PC-3 (cell line): ENCODE results near the gene ACOX1. TPM values are rescaled to one million over a fixed set of nuclear protein-coding genes. Genes with fewer than 3 reads are reported as not detected.

ENCODE experiments used
- ATAC-seq: fragments of 200-7000 bp; cut with Tn5 transposase; 2 replicates; pipeline ENCODE4 v1.9.1; 2020; ENCODE audit warnings: mild to moderate bottlenecking, moderate library complexity
- BruUV-seq: library from RNA; stranded (reverse); fragments of 400-500 nt; replicated peaks from 2 replicates; lab custom pipeline; 2021; lab: Mats Ljungman, UMichigan
- CTCF ChIA-PET: fragments of 300-600 bp; sonication (Branson Sonifier 250); formaldehyde crosslinking; loops from one replicate; lab custom pipeline; 2022; ENCODE audit warnings: antibody characterized with exemption; lab: Charles Lee
- POLR2A ChIA-PET: fragments of 300-600 bp; sonication (Branson Sonifier 250); formaldehyde crosslinking; loops from one replicate; lab custom pipeline; 2022; ENCODE audit warnings: antibody characterized with exemption; ENCODE audit not compliant: unreplicated experiment; lab: Charles Lee
- DNase-seq: peaks from one replicate; pipeline ENCODE4 v3.0.0-alpha.2; 2015
- H2AFZ ChIP-seq: fragments of 300-600 bp; sonication (generic); 2 replicates; pipeline ENCODE4 v1.6.0; 2016; ENCODE audit warnings: antibody characterized with exemption, low read length
- H3F3A ChIP-seq: fragments of 300-600 bp; sonication (generic); one replicate; pipeline ENCODE4 v1.6.0; 2017; ENCODE audit warnings: antibody characterized with exemption, low read length, control low read depth, mild to moderate bottlenecking; ENCODE audit not compliant: unreplicated experiment
- H3K27ac ChIP-seq: fragments of 300-600 bp; sonication (generic); 2 replicates; pipeline ENCODE4 v1.5.1; 2016; ENCODE audit warnings: mild to moderate bottlenecking, low read length
- H3K27me3 ChIP-seq: fragments of 300-600 bp; sonication (generic); 2 replicates; pipeline ENCODE4 v1.6.1; 2016; ENCODE audit warnings: low read length, mixed read lengths
- H3K36me3 ChIP-seq: fragments of 300-600 bp; sonication (generic); 2 replicates; pipeline ENCODE4 v1.6.1; 2016; ENCODE audit warnings: low read depth, mixed run types, low read length, mixed read lengths
- H3K4me1 ChIP-seq: fragments of 300-600 bp; sonication (generic); 2 replicates; pipeline ENCODE4 v1.5.1; 2016; ENCODE audit warnings: low read length; ENCODE audit not compliant: insufficient read depth
- H3K4me2 ChIP-seq: fragments of 300-600 bp; sonication (generic); 2 replicates; pipeline ENCODE4 v1.6.0; 2016; ENCODE audit warnings: low read length
- H3K4me3 ChIP-seq: fragments of 300-600 bp; sonication (generic); 2 replicates; pipeline ENCODE4 v1.5.1; 2016; ENCODE audit warnings: mild to moderate bottlenecking, low read length, mixed read lengths
- H3K79me2 ChIP-seq: fragments of 300-600 bp; sonication (generic); 2 replicates; pipeline ENCODE4 v1.6.1; 2017; ENCODE audit warnings: low read length, mixed read lengths
- H3K9ac ChIP-seq: fragments of 300-600 bp; sonication (generic); 2 replicates; pipeline ENCODE4 v1.6.0; 2016; ENCODE audit warnings: mild to moderate bottlenecking, low read length
- H3K9me2 ChIP-seq: fragments of 300-600 bp; sonication (generic); replicated peaks from 2 replicates; pipeline ENCODE4 v1.6.1; 2016; ENCODE audit warnings: mixed run types, low read length, mixed read lengths
- H3K9me3 ChIP-seq: fragments of 300-600 bp; sonication (generic); 2 replicates; pipeline ENCODE4 v1.6.1; 2016; ENCODE audit warnings: low read length, mixed read lengths
- H4K20me1 ChIP-seq: fragments of 300-600 bp; sonication (generic); 2 replicates; pipeline ENCODE4 v1.6.1; 2016; ENCODE audit warnings: low read length, mixed read lengths
- EZH2 ChIP-seq: fragments of 300-600 bp; sonication (generic); IDR thresholded peaks from one replicate; pipeline ENCODE4 v1.6.1; 2017; ENCODE audit warnings: antibody characterized with exemption, mild to moderate bottlenecking, low read length; ENCODE audit not compliant: unreplicated experiment
- EZH2phosphoT487 ChIP-seq: fragments of 300-600 bp; sonication (generic); IDR thresholded peaks from 2 replicates; pipeline ENCODE4 v1.6.1; 2018; ENCODE audit warnings: mild to moderate bottlenecking, antibody characterized with exemption, low read length, borderline replicate concordance
- intact Hi-C: fragments of 100-400 bp; cut with micrococcal nuclease; formaldehyde crosslinking; loops from 2 replicates; pipeline ENCODE4 v1.9.0; 2023
- total RNA-seq: library from RNA; depleted of rRNA; stranded (reverse); fragments of >200 nt; gene quantifications from 2 replicates; pipeline ENCODE4 v1.2.3, GENCODE V29; 2014
- TF ChIP-seq, protein P1 (sequence below): fragments of 300-600 bp; sonication (generic); conservative IDR thresholded peaks from 2 replicates; pipeline ENCODE4 v1.5.1; 2017; ENCODE audit warnings: antibody characterized with exemption, low read depth, mild to moderate bottlenecking, low read length

The ACOX1 gene
- total RNA-seq, 1 experiment from 2014 or later: 63.2 TPM

GRCh38 chr17:75980188-75981018, 1.4 kb upstream of the ACOX1 start:
- peak overlapping the region; percentile 94 for H3K4me2 ChIP-seq
- peaks cover 40% of the 10 kb centered on the region for H3K4me1 ChIP-seq
- DNase-seq (no peak), ATAC-seq (no peak)
- TF ChIP-seq EZH2phosphoT487: no peak
- TF ChIP-seq, protein P1, sequence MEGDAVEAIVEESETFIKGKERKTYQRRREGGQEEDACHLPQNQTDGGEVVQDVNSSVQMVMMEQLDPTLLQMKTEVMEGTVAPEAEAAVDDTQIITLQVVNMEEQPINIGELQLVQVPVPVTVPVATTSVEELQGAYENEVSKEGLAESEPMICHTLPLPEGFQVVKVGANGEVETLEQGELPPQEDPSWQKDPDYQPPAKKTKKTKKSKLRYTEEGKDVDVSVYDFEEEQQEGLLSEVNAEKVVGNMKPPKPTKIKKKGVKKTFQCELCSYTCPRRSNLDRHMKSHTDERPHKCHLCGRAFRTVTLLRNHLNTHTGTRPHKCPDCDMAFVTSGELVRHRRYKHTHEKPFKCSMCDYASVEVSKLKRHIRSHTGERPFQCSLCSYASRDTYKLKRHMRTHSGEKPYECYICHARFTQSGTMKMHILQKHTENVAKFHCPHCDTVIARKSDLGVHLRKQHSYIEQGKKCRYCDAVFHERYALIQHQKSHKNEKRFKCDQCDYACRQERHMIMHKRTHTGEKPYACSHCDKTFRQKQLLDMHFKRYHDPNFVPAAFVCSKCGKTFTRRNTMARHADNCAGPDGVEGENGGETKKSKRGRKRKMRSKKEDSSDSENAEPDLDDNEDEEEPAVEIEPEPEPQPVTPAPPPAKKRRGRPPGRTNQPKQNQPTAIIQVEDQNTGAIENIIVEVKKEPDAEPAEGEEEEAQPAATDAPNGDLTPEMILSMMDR: no peak
- TF ChIP-seq EZH2: no peak
- H2AFZ ChIP-seq: peak overlapping the region; percentile 63; the same call in 1 of the 2 replicates
- ChIA-PET CTCF (no interaction called here), POLR2A (interaction anchor here (0.6 kb wide), 3 partner anchors 40 to 98 kb away, joined by 3 to 9 read pairs (median 4); partner anchors contain the start of gene FBF1)
- peak overlapping the region; percentile 87 for H3K9ac ChIP-seq
- H3K27ac ChIP-seq: peak overlapping the region; percentile 82
- H3K4me3 ChIP-seq: peak overlapping the region; percentile 94
- BruUV-seq: no TSS peak
- H3K27me3 ChIP-seq: no peaks in the 10 kb centered on the region
- no peaks in the 10 kb centered on the region for H3K9me2 ChIP-seq
- H3K79me2 ChIP-seq: peaks cover 56% of the 10 kb centered on the region
- H3K9me3 ChIP-seq: no peaks in the 10 kb centered on the region
- no peaks in the 10 kb centered on the region for H4K20me1 ChIP-seq
- intact Hi-C loops: no loop called here
- H3F3A ChIP-seq: peaks cover 5% of the 10 kb centered on the region
- H3K36me3 ChIP-seq: peaks cover 2% of the 10 kb centered on the region; the same call in 1 of the 2 replicates

DNA sequence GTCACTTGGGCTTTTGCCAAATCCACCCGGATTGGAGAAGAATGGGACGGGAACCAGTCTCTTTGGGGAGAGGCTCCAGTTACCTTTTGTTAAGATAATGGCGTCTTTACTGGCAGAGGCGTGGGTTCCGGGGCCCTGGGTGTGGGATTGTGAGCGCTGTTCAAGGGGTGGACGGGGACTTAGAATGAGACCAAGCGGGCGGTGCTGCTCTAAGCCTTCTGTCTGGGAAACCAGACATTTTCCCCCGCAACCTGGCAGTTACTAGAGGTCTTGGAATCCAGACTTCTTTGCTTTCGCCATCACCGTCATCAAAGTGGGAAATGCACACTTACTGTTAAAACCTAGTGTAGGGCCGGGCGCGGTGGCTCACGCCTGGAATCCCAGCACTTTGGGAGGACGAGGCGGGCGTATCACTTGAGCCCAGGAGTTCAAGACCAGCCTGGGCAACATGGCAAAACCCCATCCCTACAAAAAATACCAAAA, 780 bp upstream of the ACOX1 start:
- H4K20me1 ChIP-seq: no peaks in the 10 kb centered on the region
- H3K4me3 ChIP-seq: peak overlapping the region; percentile 94
- no peaks in the 10 kb centered on the region for H3K9me2 ChIP-seq
- H3F3A ChIP-seq: peaks cover 5% of the 10 kb centered on the region
- TF ChIP-seq EZH2 (no peak), EZH2phosphoT487 (no peak)
- TF ChIP-seq, protein P1: no peak
- peak overlapping the region; percentile 82 for H3K27ac ChIP-seq
- H3K27me3 ChIP-seq: no peaks in the 10 kb centered on the region
- peak overlapping the region; percentile 63 for H2AFZ ChIP-seq
- H3K4me1 ChIP-seq: peaks cover 40% of the 10 kb centered on the region
- H3K79me2 ChIP-seq: peaks cover 61% of the 10 kb centered on the region
- DNase-seq: no peak
- peak overlapping the region; percentile 94 for H3K4me2 ChIP-seq
- H3K9me3 ChIP-seq: no peaks in the 10 kb centered on the region
- ChIA-PET CTCF (no interaction called here), POLR2A (interaction anchor here (0.6 kb wide), 2 partner anchors 74 to 97 kb away, joined by 3 to 4 read pairs; no protein-coding TSS in a partner anchor)
- intact Hi-C loops: loop anchor here (1.0 to 2.0 kb wide), 3 partner anchors 21 to 74 kb away; partner anchors contain the start of gene FBF1
- peaks cover 2% of the 10 kb centered on the region; the same call in 1 of the 2 replicates for H3K36me3 ChIP-seq
- no peak; the same call in 1 of the 2 replicates for ATAC-seq
- BruUV-seq: TSS peak; percentile 86
- H3K9ac ChIP-seq: peak overlapping the region; percentile 87
